Superior temporal gyrus (tissue), 1 donor: ENCODE results near the gene MED20.
"Not testable (repeated sequence)": the region's sequence is repeated elsewhere in the genome, so short reads cannot be mapped to it uniquely, and the experiment has no call there.

Source experiments
- DNase-seq: peaks from one replicate; pipeline ENCODE4 v3.0.0-alpha.2; 2016; ENCODE audit errors: extremely low spot score

MED20 gene

DNA sequence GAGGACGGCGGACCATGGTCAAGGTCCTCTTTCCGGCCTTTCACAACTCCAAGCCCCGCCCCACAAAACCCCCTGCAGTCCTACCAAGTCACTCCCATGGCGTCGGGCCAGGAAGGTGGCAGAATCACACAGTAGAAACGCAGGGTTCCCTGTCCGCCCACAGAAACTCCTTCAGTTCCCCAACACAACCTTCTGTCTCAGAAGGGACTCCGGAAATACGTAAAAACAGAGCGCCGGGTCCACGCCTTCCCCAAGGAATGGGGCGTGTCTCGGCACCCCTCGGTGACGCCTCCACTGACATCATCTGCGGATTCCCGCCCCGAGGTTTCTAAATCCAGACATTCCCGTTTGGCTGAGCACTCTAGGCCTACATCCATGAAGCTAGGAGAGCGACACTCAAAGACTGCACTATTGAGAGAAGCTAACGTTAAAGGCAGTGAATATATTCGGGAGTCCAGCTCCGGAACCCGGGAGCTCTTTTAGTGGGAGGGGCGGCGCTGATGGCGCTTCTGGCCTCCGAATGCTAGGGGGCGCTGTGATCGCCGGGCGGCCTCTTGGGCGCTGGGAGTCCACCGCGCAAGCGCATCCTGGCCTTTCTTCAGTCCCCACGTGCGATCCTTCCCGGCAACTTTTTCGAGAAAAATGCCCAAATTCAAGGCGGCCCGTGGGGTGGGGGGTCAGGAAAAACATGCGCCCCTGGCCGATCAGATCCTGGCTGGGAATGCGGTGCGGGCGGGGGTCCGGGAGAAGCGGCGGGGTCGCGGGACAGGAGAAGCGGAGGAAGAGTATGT lies at the start of gene MED20, which contains the start of gene BYSL:
TSS of gene MED20 (minus strand) at position 219 of the 791 bp plus-strand sequence. CDS start at position 98, 121 bp downstream.
TSS of gene BYSL (plus strand) at position 579 of the 791 bp plus-strand sequence. CDS start at position 643, 64 bp downstream.
- DNase-seq: peak; percentile 99

DNA sequence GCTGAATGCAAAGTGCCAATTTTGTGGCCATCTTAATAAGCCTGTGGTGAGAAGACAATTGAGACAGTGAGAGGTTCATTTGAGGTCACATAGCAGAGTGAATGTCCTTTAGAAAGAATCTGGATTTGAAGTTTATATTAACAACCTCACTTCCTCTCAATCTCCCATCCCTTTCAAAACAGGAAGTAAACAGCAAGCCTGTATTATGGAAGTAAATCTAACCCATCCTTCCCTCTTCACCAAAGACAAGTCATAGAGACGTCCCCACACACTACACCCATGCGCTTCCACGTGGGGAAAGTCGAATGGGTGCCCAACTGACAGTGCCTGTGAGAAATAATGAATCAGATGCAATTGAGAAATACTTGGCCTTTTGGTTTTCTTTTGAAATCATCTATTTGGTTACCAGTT lies 49.5 kb upstream of the MED20 start:
- DNase-seq: no peak

GRCh38 chr6:41967312-41968287 lies 46.7 kb upstream of the MED20 start:
- DNase-seq: no peak

DNA sequence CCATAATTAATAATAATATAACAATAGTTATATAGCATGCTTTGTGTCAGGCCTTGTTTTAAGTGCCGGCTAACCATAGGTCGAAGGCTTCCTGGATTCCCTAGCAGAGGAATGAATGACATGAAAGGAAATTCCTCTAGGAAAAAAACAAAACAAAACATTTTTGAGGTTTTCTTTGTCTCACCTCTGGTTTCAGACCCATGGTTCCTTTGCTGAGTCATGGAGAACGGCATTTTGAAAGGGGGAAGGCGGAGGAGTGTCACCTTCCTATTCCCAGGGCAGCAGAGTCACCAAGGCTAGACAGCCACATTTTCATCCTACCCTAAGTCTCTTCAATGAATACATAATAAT lies 46.0 kb upstream of the MED20 start:
- no peak for DNase-seq

DNA sequence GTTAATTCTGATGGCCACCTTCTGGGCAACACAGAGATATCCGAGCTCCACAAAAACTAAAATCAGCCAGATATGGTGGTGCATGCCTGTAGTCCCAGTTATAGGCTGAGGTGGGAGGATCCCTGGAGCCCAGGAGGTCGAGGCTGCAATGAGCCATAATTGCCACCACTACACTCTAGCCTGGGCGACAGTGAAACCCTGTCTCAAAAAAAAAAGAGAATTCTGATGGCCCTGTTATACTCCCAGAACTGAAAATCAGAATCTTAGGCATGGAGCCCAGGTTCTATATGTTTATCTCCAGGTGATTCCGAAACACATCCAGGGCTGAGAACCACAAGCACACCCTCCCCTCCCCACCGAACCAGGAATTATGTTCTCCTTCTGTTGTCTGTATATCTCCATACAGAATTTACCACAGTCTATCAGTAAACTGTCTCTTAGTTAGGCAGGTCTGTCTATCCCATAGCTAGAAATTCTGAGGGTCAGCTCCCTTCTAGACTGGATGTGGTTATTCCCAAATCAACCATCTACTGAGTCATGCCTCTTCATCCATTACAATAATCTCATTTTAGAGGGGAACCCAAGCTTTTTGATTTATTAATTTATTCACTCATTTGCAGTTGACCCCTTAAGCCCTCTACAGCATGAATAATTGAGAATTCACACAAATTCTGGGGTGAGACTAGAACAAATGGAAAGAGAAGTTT lies 45.4 kb upstream of the MED20 start:
- no peak for DNase-seq

DNA sequence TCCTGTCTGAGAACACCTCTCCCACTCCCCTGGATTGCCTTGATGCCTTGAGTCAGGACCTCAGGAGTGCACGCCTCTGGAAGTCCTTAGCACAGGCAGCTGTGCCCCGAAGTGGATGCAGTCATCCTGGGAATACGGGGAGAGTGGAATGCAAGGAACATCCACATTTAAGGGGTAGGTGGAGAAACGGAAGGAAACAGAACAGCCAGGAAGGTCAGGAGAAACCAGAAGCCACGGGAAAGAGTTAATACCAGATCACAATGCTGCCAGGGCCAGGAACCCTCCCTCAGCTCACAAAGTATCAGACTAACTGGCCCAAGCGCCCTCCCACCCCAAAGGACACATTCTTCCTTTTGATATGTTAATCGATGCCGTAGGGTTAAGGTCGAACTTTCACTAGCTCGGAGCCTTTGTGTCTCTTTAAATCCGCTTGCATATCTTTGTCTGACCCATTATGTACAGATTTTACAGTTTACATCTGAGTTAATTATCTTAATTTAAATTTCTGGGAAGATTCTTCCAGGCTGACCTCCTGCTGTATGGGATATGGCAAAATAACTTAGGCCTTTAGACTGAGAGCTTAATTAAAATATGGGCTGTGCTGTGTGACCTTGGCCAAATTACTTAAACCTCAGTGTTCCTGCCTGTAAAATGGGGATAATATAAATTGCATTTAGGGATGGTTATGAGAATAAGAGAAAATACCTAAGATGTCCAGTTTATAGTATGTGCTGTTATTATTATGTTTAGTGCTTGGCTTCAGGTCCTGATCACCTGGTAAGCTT lies 44.7 kb upstream of the MED20 start:
- DNase-seq: no peak

- DNase-seq: no peak
Observed at GRCh38 chr6:41964201-41964887, 43.4 kb upstream of the MED20 start.

- no peak for DNase-seq
Observed at GRCh38 chr6:41963371-41963770, 42.4 kb upstream of the MED20 start.

GRCh38 chr6:41960028-41960427 lies 39.1 kb upstream of the MED20 start:
- no peak for DNase-seq

- no peak for DNase-seq
Observed at GRCh38 chr6:41958022-41958856, 37.3 kb upstream of the MED20 start.

GRCh38 chr6:41957117-41957516 lies 36.2 kb upstream of the MED20 start:
- no peak for DNase-seq

DNA sequence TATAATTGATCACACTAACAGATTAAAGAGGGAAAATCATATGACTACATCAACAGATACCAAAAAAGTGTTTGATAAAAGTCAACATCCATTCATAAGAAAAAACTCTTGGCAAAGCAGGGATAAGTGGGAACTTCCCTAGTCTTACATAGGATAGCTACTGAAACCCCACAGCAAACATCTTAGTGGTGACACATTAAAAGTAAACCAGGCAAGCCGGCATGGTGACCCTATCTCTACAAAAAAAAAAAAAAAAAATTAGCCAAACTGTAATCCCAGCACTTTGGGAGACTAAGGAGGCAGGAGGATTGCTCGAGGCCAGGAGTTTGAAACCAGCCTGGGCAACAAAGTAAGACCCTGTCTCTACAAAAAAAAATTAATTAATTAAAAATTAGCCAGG lies 34.5 kb upstream of the MED20 start:
- DNase-seq: no peak

DNA sequence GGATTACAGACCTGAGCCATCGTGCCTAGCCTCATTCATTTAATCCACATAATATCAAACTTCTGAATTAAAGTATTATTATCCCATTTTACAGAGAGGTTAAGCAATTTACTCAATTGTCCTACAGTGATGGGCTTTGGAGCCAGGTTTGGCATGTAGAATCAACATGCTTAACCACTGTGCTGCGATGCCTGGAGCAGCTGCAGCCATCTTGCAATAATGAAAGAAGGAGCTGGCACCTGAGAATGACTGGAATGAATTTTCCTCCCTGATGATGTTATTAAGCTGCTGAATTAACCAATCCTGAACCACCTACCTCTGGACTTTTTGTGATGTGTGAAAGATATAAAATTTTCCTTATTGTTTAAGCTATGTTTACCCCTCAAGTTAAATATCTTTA lies 33.7 kb upstream of the MED20 start:
- DNase-seq: no peak

DNA sequence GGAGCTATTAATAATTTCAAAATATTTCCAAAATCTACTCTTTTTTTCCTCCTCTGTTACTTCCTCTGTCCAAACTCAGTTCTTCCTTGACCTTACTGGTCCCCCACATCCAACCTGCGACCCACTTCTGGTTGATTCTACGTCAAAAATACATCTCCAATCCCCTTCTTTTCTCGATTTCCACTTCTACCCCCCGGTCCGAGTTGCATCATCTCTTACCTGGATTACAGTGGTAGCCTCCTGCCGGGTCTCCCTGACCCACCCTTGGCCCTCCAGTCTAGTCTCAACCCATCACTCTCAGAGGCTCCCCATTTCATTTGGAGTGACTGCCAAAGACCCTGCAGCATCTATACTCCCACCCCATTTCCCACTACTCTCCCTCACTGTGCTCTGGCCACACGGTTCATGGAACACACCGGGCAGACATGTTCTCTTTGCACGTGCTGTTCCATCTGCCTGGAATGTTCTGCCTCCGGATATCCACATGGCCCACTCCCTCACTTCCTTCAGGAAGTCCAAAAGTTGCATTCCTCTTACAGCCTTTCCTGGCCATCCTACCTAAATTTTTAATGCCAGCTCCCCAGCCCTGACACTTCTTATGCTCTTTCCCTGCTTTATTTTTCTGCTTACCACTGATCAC lies 26.8 kb upstream of the MED20 start:
- no peak for DNase-seq

- DNase-seq: no peak
Observed at GRCh38 chr6:41943456-41943855, 22.5 kb upstream of the MED20 start.

DNA sequence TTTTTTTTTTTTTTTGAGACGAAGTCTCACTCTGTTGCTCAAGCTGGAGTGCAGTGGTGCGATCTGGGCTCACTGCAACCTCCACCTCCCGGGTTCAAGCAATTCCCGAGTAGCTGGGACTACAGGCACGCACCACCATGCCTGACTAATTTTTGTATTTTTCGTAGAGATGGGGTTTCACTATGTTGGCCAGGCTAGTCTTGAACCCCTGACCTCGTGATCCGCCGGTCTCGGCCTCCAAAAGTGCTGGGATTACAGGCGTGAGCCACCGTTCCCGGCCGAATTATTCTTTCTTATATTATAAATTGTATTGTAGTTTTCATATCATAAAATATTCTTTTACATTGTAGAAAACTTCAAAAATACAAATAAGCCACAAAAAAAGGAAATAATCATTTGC lies 21.9 kb upstream of the MED20 start:
- not testable (repeated sequence) for DNase-seq

- DNase-seq: no peak
Observed at GRCh38 chr6:41942067-41942851, 21.3 kb upstream of the MED20 start.
